Glutamatergic neuron (in vitro differentiated cells): ENCODE results near the gene RHOC. TPM values are rescaled to one million over a fixed set of nuclear protein-coding genes. Genes with fewer than 3 reads are reported as not detected.

Experiments
- DNase-seq: peaks from one replicate; pipeline ENCODE4 v3.0.0; 2022
- H3K27ac Mint-ChIP-seq: one replicate; pipeline ENCODE4 v1.8.0; 2020; ENCODE audit warnings: mild to moderate bottlenecking, mixed read lengths, inconsistent platforms; ENCODE audit not compliant: unreplicated experiment
- H3K27me3 Mint-ChIP-seq: one replicate; pipeline ENCODE4 v1.8.0; 2020; ENCODE audit warnings: mild to moderate bottlenecking, moderate library complexity, mixed read lengths, inconsistent platforms; ENCODE audit not compliant: unreplicated experiment
- H3K36me3 Mint-ChIP-seq: one replicate; pipeline ENCODE4 v1.8.0; 2020; ENCODE audit warnings: mild to moderate bottlenecking, mixed read lengths, inconsistent platforms; ENCODE audit not compliant: unreplicated experiment
- H3K4me1 Mint-ChIP-seq: one replicate; pipeline ENCODE4 v1.8.0; 2020; ENCODE audit warnings: mild to moderate bottlenecking, low read depth, mixed read lengths, inconsistent platforms; ENCODE audit not compliant: unreplicated experiment
- H3K4me3 Mint-ChIP-seq: one replicate; pipeline ENCODE4 v1.8.0; 2020; ENCODE audit warnings: mild to moderate bottlenecking, mixed read lengths, inconsistent platforms; ENCODE audit not compliant: unreplicated experiment
- H3K9me3 Mint-ChIP-seq: one replicate; pipeline ENCODE4 v1.8.0; 2020; ENCODE audit warnings: mild to moderate bottlenecking, moderate library complexity, mixed read lengths, inconsistent platforms; ENCODE audit not compliant: unreplicated experiment
- total RNA-seq: library from RNA; stranded (reverse); fragmentation: NEBNext Ultra II Directional; extraction: Animal tissue kit (Norgen Biotek cat#: 25700); gene quantifications from one replicate; pipeline ENCODE4 v1.2.1, GENCODE V29; 2021; ENCODE audit not compliant: unreplicated experiment
- TF ChIP-seq, protein P1 (sequence below): fragments of 200-600 bp; sonication (generic); IDR thresholded peaks from one replicate; pipeline ENCODE4 v1.5.0; 2021; ENCODE audit not compliant: partially characterized antibody, unreplicated experiment

The RHOC gene
- total RNA-seq, 1 donor from 2014 or later = 130 TPM

DNA sequence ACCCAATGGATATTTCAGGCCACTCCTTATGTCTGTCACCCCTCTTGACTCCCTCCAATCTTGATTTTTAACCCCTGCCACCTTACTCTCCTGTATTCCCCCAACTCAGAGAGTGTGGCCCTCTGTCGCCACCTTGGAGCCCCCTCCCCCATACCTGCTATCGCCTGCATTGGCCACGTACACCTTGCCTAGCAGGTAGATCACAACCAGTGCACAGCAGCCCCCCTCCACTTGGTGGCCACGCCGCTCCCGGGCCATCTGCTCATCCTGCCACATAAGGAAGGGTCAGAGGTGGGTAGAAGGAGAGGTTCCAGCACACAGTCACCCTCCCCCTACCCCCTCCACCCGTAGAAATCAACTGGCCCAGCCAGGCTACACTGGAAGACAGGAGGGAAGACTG, 5.3 kb upstream of the RHOC start:
- H3K27ac Mint-ChIP-seq = no peak overlapping the region
- H3K4me1 Mint-ChIP-seq = peaks cover 1% of the 10 kb centered on the region
- H3K4me3 Mint-ChIP-seq = no peak overlapping the region

DNA sequence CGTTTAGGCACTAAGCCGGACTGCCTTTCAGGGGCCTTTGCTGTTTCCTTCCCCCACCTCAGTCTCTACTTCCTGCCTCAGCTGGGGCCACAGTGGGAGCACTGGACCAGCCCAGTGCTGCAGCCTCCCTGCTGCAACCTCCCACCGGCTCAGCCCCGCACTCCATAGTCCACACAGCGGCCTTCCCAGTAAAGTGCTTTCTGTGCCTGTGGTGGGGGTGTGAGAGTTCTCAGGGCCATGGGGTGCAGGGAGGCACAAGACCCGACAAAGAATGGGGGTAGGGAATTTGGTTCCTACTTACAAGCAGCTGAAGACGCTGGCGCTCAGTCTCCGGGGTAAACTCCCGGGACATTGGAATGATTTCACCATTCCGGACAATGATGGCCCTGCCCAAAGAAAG, 4.7 kb upstream of the RHOC start:
- Mint-ChIP-seq H3K4me1 (peaks cover 1% of the 10 kb centered on the region), H3K4me3 (no peak overlapping the region), H3K9me3 (peaks cover 15% of the 10 kb centered on the region), H3K36me3 (no peaks in the 10 kb centered on the region), H3K27me3 (peaks cover 12% of the 10 kb centered on the region), H3K27ac (no peak overlapping the region)
- no peak for DNase-seq
- TF ChIP-seq, protein P1, sequence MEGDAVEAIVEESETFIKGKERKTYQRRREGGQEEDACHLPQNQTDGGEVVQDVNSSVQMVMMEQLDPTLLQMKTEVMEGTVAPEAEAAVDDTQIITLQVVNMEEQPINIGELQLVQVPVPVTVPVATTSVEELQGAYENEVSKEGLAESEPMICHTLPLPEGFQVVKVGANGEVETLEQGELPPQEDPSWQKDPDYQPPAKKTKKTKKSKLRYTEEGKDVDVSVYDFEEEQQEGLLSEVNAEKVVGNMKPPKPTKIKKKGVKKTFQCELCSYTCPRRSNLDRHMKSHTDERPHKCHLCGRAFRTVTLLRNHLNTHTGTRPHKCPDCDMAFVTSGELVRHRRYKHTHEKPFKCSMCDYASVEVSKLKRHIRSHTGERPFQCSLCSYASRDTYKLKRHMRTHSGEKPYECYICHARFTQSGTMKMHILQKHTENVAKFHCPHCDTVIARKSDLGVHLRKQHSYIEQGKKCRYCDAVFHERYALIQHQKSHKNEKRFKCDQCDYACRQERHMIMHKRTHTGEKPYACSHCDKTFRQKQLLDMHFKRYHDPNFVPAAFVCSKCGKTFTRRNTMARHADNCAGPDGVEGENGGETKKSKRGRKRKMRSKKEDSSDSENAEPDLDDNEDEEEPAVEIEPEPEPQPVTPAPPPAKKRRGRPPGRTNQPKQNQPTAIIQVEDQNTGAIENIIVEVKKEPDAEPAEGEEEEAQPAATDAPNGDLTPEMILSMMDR = no peak

More for the DNA sequence above, 5.3 kb upstream of the RHOC start:
- TF ChIP-seq, protein P1 = no peak
- peaks cover 15% of the 10 kb centered on the region for H3K9me3 Mint-ChIP-seq
- DNase-seq = no peak
- H3K27me3 Mint-ChIP-seq = peaks cover 12% of the 10 kb centered on the region
- H3K36me3 Mint-ChIP-seq = no peaks in the 10 kb centered on the region

DNA sequence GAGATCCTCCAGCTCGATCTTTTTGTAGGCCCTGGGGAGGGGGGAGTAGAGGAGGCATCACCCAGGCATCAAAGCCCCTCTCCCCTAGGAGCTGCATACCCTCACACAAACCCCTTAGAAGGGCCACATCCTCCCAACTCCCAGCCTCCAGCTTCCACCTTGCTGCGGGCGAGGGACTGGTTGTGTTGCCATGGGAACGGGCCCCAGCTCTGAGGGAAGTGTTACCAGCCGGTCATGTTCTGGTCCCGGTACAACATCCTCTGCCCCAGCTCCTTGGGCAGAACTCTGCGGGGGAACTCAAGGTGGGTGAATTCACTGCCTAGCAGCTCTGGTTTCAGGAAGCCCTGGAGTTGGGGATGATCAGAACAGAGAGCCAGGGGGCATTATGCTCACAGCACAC, 4.1 kb upstream of the RHOC start:
- no peak overlapping the region for H3K27ac Mint-ChIP-seq
- TF ChIP-seq, protein P1 = no peak
- H3K9me3 Mint-ChIP-seq = peaks cover 20% of the 10 kb centered on the region
- no peak for DNase-seq
- H3K4me3 Mint-ChIP-seq = no peak overlapping the region
- peaks cover 3% of the 10 kb centered on the region for H3K4me1 Mint-ChIP-seq
- H3K27me3 Mint-ChIP-seq = peaks cover 12% of the 10 kb centered on the region
- H3K36me3 Mint-ChIP-seq = no peaks in the 10 kb centered on the region

DNA sequence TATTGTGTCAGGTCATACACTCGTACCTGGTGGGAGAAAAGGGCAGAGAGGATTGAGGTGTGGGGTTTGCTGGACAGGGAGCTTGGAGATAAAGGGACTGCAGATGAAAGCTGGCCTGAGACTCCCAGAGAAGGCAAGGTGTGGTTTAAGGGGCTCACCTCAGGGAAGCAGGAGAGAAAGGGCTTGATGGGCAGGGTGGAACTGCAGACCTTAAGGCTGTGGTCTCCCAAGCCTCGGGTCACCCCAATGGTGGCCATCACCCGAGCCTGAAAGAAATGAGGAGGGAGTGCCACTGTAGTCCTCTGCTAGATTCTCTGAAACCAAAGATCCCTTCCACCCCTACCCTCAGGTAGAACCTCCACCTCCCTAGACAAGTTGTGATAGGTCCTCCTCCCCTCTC, 3.7 kb upstream of the RHOC start:
- TF ChIP-seq, protein P1 = no peak
- Mint-ChIP-seq H3K4me3 (no peak overlapping the region), H3K4me1 (peaks cover 5% of the 10 kb centered on the region), H3K36me3 (no peaks in the 10 kb centered on the region), H3K27ac (no peak overlapping the region), H3K27me3 (peaks cover 12% of the 10 kb centered on the region), H3K9me3 (peaks cover 18% of the 10 kb centered on the region)
- DNase-seq = no peak

DNA sequence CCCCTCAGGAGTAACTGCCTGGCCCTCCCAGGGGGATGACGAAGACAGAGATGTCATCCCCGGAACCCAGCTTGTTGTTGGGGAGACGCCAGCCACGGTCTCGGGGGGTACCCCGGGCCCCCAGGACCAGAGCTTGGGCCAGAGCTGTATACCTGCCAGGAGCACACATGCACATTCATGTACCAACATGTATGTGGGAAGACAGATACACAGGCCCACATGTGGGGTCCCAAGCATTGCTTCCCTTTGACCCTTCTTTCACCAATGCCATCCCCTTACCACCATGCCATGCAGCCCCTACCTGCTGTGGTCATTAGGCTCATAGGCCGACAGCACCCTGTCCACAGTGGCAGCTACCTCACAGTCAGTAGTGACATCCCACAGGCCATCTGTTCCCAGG, 3.2 kb upstream of the RHOC start:
- no peak for DNase-seq
- Mint-ChIP-seq H3K9me3 (peaks cover 18% of the 10 kb centered on the region), H3K27me3 (peaks cover 14% of the 10 kb centered on the region), H3K36me3 (no peaks in the 10 kb centered on the region), H3K4me3 (no peak overlapping the region), H3K27ac (no peak overlapping the region), H3K4me1 (peaks cover 9% of the 10 kb centered on the region)
- TF ChIP-seq, protein P1 = no peak
